OCI-LY1 (cell line): ENCODE data around the gene HAT1.

Experiments used
- H2AFZ ChIP-seq: fragments of 200-600 bp; sonication (generic), shearing (Covaris generic); 2 replicates; pipeline ENCODE4 v1.6.0; 2014; ENCODE audit warnings: antibody characterized with exemption, mild to moderate bottlenecking, low read length
- H3F3A ChIP-seq: fragments of 200-600 bp; sonication (generic), shearing (Covaris generic); 2 replicates; pipeline ENCODE4 v1.6.0; 2014; ENCODE audit warnings: mild to moderate bottlenecking, antibody characterized with exemption, low read length, moderate library complexity; ENCODE audit not compliant: insufficient read depth
- H3K27ac ChIP-seq: fragments of 200-600 bp; sonication (generic); 2 replicates; pipeline ENCODE4 v1.5.1; 2014; ENCODE audit warnings: low read length, mixed run types, mild to moderate bottlenecking, low read depth; ENCODE audit not compliant: poor library complexity, severe bottlenecking
- H3K27me3 ChIP-seq: fragments of 200-600 bp; sonication (generic); 2 replicates; pipeline ENCODE4 v1.6.0; 2014; ENCODE audit warnings: antibody characterized with exemption, mild to moderate bottlenecking, low read length, moderate library complexity; ENCODE audit not compliant: insufficient read depth
- H3K36me3 ChIP-seq: fragments of 200-600 bp; sonication (generic); 2 replicates; pipeline ENCODE4 v1.6.1; 2014; ENCODE audit warnings: mild to moderate bottlenecking, antibody characterized with exemption, low read length, moderate library complexity, mixed read lengths; ENCODE audit not compliant: insufficient read depth
- H3K4me1 ChIP-seq: fragments of 200-600 bp; sonication (generic); 2 replicates; pipeline ENCODE4 v1.5.1; 2014; ENCODE audit warnings: mild to moderate bottlenecking, low read length, moderate library complexity; ENCODE audit not compliant: insufficient read depth, severe bottlenecking
- H3K4me2 ChIP-seq: fragments of 200-600 bp; sonication (generic), shearing (Covaris generic); 2 replicates; pipeline ENCODE4 v1.6.1; 2014; ENCODE audit warnings: low read length
- H3K4me3 ChIP-seq: fragments of 200-600 bp; sonication (generic); 2 replicates; pipeline ENCODE4 v1.5.1; 2014; ENCODE audit warnings: low read length, low read depth, mild to moderate bottlenecking, mixed read lengths; ENCODE audit not compliant: poor library complexity, severe bottlenecking
- H3K79me2 ChIP-seq: fragments of 200-600 bp; shearing (Covaris generic); 2 replicates; pipeline ENCODE4 v1.6.1; 2016; ENCODE audit warnings: mixed run types, low read length, mixed read lengths; ENCODE audit not compliant: insufficient read depth
- H3K9ac ChIP-seq: fragments of 200-600 bp; sonication (generic), shearing (Covaris generic); 2 replicates; pipeline ENCODE4 v1.6.1; 2014; ENCODE audit warnings: mild to moderate bottlenecking, low read length, mixed read lengths
- H3K9me2 ChIP-seq: fragments of 200-600 bp; sonication (generic), shearing (Covaris generic); 2 replicates; pipeline ENCODE4 v1.6.1; 2014; ENCODE audit warnings: low read depth, mild to moderate bottlenecking, low read length, mixed read lengths
- H3K9me3 ChIP-seq: fragments of 200-600 bp; shearing (Covaris generic); 2 replicates; pipeline ENCODE4 v1.6.1; 2014; ENCODE audit warnings: low read length, mixed read lengths
- H4K20me1 ChIP-seq: fragments of 200-600 bp; sonication (generic), shearing (Covaris generic); 2 replicates; pipeline ENCODE4 v1.6.0; 2016; ENCODE audit warnings: mild to moderate bottlenecking, low read length; ENCODE audit not compliant: insufficient read depth
- CTCF ChIP-seq: fragments of 200-600 bp; sonication (generic), shearing (Covaris generic); IDR thresholded peaks from 2 replicates; pipeline ENCODE4 v1.5.1; 2017; ENCODE audit warnings: mild to moderate bottlenecking, antibody characterized with exemption, low read length, moderate library complexity, mixed read lengths
- EZH2 ChIP-seq: fragments of 200-600 bp; sonication (generic), shearing (Covaris generic); IDR thresholded peaks from 2 replicates; pipeline ENCODE4 v1.8.0; 2017; ENCODE audit warnings: borderline replicate concordance, mixed run types, mild to moderate bottlenecking, antibody characterized with exemption, low read length, moderate library complexity, mixed read lengths

Gene HAT1

GRCh38 chr2:171882089-171882769 lies 40.0 kb upstream of the HAT1 start:
- TF ChIP-seq CTCF (no peak), EZH2 (no peak)
- Histone ChIP-seq H3K4me3 (no peak overlapping the region), H2AFZ (no peak overlapping the region), H3K9me3 (no peaks in the 10 kb centered on the region), H4K20me1 (no peaks in the 10 kb centered on the region), H3K4me2 (no peak overlapping the region), H3K36me3 (peaks cover 12% of the 10 kb centered on the region; the same call in 1 of the 2 replicates), H3K79me2 (peaks cover 41% of the 10 kb centered on the region), H3F3A (no peaks in the 10 kb centered on the region), H3K4me1 (no peaks in the 10 kb centered on the region), H3K27ac (no peak overlapping the region), H3K9me2 (no peaks in the 10 kb centered on the region), H3K27me3 (no peaks in the 10 kb centered on the region), H3K9ac (no peak overlapping the region)

- Histone ChIP-seq H3K4me2 (no peak overlapping the region), H3K27me3 (no peaks in the 10 kb centered on the region)
These were observed 38.9 kb upstream of the HAT1 start for GRCh38 chr2:171883275-171883893.

GRCh38 chr2:171889333-171889732 lies 32.9 kb upstream of the HAT1 start:
- peaks cover 55% of the 10 kb centered on the region for H3K79me2 ChIP-seq
- no peak overlapping the region for H3K9ac ChIP-seq
- TF ChIP-seq CTCF = no peak
- no peak for TF ChIP-seq EZH2
- no peaks in the 10 kb centered on the region for H3K9me2 ChIP-seq
- H3K4me3 ChIP-seq = no peak overlapping the region
- H3K27ac ChIP-seq = no peak overlapping the region
- no peak overlapping the region for H3K4me2 ChIP-seq
- H3F3A ChIP-seq = no peaks in the 10 kb centered on the region
- H3K36me3 ChIP-seq = peaks cover 42% of the 10 kb centered on the region
- no peaks in the 10 kb centered on the region for H3K27me3 ChIP-seq
- H3K9me3 ChIP-seq = no peaks in the 10 kb centered on the region
- H2AFZ ChIP-seq = no peak overlapping the region
- peaks cover 18% of the 10 kb centered on the region for H3K4me1 ChIP-seq
- H4K20me1 ChIP-seq = no peaks in the 10 kb centered on the region

More at GRCh38 chr2:171883275-171883893, 38.9 kb upstream of the HAT1 start:
- no peak overlapping the region for H3K27ac ChIP-seq
- no peaks in the 10 kb centered on the region for H3K9me3 ChIP-seq
- H2AFZ ChIP-seq = no peak overlapping the region
- no peak overlapping the region for H3K4me3 ChIP-seq
- H3K79me2 ChIP-seq = peaks cover 43% of the 10 kb centered on the region
- H4K20me1 ChIP-seq = no peaks in the 10 kb centered on the region
- TF ChIP-seq CTCF (no peak), EZH2 (no peak)
- H3F3A ChIP-seq = no peaks in the 10 kb centered on the region
- no peaks in the 10 kb centered on the region for H3K4me1 ChIP-seq
- H3K36me3 ChIP-seq = peaks cover 15% of the 10 kb centered on the region; the same call in 1 of the 2 replicates
- H3K9me2 ChIP-seq = no peaks in the 10 kb centered on the region
- H3K9ac ChIP-seq = no peak overlapping the region
